ENCODE measurements around the gene C16orf82.
"Not testable (repeated sequence)": the region's sequence is repeated elsewhere in the genome, so short reads cannot be mapped to it uniquely, and the experiment has no call there.

C16orf82 gene

DNA sequence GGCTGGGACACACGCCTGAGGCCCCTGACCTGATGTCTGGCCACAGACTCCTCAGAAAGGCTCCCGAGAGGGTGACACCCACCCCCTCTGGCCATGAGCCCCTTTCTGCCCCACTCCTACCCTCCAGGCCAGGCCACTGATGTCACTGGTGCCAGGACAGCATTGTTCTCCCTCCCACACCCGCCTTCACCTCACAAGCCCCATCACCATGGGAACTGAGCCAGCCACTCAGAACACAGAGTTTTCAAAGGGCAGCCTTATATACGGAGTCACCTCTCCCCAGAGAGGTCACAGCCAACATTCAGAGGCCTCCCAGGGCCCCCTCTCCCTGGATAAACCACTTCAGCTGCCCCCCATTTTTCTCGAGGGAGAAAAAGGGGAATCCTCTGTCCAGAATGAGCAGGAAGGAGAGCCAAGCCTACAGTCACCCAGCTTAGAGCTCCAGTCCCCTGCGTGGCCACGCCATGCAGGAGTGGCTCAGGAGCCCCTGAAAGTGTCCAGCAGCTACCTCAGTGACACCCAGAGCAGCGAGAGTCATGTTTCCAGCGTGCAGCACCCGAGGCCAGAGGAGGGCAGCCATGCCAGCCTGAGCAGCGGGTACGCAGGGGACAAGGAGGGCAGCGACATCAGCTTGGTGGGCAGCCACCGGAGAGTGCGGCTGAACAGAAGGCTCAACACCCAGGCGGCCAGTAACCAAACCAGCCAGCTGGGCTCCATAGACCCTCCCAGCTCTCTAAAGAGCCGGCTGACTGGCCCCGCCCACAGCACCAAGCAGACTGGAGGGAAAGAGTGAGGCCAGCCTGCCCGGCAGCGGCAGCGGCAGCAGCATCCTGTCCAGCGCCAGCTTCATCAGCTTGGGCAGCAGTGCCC lies at the start of gene C16orf82:
C16orf82 (plus strand) TSS at position 260 of the 870 bp plus-strand sequence.
- no peak for DNase-seq

DNA sequence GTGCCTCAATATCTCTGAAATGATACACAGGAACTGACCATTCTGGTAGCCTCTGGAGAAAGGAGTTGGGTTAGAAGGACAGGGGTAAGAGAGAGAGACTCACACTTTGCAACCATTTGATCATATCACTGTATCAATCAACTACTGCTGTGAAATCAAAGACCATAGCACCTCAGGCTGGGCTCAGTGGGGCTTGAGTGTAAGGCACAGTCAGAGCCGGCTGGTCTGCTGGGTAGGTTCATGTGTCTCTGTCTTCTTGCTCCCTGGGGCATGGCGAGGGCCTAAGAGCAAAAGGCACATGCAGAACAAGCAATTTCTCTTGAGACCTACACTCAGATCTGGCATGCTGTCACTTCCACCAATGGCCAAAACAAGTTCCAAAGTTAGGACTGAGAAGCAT lies 46.7 kb upstream of the C16orf82 start:
- DNase-seq = no peak

DNA sequence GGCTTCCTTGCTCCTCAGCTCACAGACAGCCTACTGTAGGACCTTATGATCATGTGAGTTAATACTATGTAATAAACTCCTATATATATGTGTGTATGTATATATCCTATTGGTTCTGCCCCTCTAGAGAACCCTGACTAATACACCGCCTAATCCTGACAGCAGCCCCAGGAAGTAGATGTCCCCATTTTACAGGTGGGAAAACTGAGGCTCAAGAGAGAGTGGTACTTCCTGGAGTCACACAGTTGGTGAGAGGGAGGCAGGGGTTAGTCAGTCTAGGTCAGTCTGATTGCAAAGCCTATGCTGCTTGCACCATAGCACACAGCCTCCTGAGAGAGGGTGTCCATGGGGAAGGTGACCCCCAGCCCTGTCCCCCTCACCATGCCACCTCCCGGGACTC lies 42.7 kb upstream of the C16orf82 start:
- no peak for DNase-seq

DNA sequence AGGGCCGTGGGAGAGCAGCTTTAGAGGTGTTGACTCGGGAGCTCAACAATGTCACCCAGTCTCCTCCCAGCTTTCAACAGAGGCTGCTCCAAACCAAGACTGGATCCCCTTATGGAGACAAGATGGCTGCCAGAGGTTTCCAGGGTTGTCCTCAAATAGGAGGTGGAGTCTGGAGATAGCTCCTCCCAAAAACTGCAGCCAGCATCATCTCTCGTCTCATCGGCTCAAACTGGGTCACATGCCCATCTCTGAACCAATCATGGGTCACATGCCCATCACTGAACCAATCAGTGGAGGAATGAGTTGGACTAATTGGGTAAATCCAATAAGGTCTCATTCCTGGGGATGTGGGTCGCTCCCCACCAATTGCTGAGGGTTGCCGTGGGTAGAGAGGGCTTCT lies 41.1 kb upstream of the C16orf82 start:
- DNase-seq = no peak

DNA sequence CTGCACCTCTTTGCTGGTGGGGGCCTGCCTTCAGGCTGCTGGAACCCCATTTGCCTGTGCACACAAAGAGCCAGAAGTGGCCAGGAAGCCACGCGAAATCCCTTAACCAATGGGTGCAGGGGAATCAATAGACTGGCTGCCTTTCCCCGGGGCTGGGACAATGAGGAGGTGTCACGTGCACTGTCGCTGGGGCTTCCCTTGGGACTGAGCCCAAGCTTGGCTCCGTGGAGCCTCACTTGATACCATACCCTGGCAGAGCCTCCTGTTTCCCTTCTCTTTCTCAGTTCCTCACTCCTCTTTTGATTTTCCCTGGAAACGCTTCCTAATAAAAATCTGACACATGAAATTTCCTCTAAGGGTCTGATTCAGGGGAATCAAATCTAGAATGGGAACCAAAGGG lies 38.8 kb upstream of the C16orf82 start:
- DNase-seq = no peak

DNA sequence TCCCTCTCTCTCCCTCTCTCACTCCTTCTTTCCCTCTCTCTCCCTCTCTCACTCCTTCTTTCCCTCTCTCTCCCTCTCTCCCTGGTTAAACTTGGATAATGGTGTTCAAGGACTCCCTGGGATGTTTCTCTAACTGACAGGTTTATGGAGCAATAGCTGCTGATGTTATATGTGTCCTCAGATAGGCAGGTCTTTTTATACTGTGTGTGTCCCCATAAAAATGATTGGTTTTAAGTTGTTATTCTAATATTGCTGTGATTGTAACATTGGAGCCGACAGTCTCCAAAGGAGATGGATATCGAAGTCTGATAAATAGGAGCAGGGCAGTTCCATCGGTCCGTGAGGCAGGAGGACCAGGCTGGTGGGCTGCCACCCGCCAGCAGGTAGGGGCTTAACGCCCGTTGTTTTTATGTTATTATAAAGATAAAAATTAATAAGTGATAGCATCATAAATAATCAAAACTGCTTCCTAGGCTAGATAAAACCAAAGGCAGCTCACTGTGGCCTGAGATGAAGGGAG lies 38.1 kb upstream of the C16orf82 start:
- no peak for DNase-seq

DNA sequence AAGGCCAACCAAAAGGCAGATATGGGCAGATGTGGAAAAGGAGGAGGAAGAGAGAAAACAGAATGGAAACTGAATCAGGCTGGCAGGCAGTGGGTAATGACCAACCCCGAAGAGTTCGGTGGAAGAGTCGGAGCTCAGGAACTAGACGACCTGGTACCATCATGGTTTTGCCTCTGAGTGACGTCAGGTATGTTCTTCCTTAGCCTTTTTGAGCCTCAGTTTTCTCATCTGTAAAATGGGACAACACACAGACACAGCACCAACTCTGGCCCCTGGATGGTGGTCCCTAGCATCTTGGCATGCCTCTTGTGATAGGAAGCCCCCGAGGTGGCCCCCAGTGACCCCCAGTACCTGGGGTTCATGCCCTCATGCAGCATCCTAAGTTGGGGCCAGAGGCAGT lies 37.2 kb upstream of the C16orf82 start:
- no peak for DNase-seq

DNA sequence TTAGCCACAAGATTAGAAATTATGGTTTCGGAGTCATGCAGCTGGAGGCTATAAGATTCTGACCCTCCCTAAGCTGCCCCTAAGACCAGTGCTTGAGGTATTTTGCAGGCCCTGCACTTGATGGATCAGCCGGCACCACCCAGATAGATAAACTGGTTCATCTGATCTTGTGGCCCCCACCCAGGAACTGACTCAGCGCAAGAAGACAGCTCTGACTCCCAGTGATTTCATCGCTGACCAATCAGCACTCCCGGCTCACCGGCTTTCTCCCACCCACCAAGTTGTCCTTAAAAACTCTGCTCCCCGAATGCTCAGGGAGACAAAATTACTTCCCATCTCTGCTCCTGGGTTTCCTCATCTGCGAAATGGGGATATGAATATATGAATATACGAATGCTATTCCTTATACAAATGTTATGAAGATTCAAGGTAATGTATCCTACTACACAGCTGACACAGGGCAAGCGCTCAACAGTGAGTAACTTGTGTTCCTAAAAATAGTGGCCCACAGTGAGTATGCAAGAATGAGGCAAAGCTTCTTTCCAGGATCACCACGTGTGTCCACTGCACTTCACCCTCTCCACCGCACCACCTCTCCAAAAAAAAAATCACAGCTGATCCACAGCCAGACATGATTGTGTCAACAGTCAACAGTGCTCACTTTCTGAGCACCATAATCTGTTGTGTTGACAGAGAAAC lies 33.3 kb upstream of the C16orf82 start:
- DNase-seq = no peak

DNA sequence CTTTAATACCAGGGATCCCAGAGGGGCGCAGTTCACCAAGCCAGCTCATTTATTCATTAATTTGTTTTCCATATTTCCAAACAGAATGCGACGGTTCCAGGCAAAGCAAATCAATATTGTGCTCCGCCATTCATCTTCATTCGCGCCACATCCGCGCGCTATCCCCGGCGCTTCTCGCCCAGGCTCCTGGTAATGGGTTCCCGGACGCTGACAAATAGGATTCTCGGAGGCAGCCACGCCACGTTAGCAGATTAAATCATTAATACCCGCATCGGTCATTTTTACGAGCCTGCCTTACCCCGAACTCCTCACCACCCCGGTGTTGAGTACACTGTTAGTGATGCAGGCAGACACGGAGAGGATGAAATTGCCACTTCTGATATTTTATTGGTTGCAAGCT lies 26.0 kb upstream of the C16orf82 start:
- DNase-seq = no peak

DNA sequence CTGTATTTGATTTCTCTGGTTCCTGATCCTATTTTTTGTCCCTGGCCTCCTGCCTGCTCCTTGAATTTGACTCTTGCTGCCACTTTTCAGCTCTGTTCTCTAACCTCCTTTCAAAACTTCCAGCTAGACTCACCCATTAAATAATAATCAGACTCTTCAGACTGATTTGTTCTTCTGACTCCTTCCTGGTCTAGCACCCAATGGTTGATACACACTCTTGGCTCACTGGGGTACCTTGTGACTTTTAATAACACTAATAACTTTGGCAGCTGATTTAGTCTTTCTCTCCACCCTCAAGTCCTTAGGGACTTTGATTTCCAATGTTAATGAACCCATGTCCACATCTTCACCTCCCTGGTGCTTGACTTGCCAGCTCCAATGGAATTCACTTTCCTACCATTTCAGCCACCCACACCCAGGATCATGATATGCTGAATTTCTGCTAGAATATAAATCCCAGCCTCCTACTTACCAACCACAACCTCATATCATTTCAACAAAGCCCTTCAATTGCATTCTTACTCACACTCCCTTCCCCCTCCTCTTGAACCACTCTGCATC lies 19.7 kb upstream of the C16orf82 start:
- DNase-seq = no peak

DNA sequence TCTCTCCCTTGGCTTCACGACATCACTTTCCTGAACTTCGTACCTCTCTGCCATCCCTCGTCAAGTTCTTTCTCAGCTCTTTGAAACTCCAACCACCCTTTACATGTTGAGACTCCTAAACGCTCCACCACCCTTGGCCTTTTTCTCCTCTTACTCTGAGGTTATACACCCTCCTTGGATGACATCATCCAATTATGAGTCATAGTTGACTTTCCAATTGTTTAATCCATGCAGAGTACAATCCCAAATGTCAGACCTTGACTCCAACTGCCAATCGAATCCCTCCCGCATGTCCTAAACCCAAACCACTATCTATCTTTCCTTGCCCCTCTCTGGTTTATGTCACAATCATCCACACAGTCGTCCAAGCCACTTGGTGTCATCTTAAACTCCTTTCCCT lies 18.4 kb upstream of the C16orf82 start:
- no peak for DNase-seq

DNA sequence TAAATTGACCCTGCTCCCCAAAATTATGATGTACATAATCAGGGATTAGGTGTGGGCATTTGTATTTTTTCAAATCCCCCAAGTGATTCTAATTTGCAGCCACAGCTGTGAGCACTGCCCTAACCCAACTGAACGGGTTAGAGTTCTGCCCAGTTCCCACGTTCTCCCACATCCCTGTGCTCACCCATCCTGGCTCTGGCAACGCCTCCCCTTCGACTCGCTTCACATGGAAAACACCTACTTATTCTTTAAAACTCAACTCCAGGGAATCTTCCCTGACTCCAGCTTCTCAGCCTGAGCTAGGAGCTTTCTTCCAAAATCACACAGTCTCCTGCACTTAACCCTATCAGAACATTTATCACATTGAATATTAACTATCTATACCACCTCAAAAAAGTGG lies 17.6 kb upstream of the C16orf82 start:
- no peak for DNase-seq

DNA sequence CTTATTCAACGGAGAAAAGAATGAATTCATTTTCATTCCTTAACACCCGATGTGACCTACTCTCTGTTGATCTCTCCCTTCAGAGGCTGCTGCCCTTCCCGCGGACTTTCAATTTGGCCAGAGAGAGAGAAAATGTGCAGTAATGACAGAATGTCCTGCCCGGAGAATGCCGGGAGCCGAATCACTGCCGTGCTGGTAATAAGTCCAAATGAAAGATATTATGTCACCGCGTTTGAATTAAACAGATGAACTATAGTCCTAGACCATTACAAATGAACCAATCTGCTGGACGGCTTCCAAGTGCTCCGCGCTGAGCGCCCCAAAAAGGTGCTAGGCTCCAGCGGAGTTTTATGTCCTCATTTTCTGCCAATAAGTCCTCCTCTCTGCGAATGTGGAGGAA lies 14.7 kb upstream of the C16orf82 start:
- DNase-seq = no peak

DNA sequence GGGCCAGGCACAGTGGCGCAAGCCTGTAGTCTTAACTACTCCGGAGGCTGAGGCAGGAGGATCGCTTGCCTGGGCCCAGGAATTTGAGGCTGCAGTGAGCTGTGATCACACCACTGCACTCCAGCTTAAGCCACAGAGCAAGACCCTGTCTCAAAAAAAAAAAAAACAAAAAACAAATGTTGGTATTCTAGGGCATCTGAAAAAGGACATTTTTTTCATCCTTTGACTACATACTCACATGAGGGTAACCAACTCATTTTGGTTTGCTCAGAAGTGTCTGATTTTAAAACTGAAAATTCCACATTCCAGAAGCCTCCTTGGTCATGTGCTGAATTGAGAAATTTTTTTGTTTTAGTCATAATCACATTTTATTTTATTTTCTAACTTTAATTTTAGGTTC lies 12.7 kb upstream of the C16orf82 start:
- DNase-seq = no peak

DNA sequence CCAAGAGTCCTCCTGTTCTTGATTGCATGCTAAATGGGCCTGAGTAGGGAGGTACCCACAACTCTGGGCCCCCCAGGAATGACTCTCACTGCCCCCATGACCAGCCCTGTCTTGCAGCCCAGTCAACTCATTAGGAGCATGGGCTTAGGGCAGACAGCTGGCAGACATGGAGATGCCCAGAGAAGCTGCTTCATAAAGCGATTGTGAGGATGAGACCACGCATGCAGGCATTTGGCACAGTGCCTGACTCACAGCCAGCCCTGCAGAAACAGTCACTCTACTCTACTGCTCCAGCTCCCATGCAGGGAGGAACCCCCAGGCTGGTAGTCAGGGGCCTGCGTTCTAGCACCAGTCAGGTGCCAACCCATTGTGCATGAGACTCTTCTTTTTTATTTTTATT lies 8.4 kb upstream of the C16orf82 start:
- no peak for DNase-seq

DNA sequence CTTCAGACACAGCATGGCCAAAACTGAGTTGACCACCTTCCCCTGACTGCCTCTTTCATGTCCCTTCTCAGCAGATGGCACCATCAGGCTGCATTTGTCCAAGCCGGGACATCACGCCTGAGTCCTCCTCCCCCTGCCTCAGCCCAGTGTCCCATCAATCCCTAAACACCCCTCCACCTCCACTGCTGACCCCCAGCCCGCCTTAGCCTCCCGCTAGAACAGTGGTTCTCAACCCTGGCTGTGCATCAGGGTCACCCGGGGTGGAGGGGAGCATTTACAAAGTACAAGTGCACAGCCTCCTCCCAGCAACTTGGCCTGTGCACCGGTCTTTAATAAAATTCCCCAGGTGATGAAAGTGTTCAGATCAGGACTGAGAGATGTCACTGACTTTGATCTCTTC lies 4.0 kb downstream of the C16orf82 start:
- no peak for DNase-seq

DNA sequence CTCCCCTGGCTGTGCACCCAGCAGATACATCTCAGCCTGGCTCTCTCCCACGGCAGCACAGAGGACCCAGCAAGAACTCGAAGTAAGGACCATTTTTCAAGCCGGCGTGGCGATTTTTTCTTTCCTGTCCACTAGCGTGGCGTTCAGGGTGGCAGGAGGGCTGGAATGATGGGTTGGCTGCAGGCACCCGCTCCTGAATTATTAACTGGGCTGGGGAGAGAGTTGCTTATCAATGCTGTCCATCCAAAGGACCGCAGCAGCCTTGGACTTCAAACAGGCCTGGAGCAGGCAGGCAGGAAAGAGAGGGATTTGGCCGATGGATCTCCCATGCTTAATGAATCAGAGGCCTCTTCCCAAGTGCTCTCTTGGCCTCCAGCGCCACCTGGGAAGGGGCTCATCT lies 7.0 kb downstream of the C16orf82 start:
- DNase-seq = no peak

DNA sequence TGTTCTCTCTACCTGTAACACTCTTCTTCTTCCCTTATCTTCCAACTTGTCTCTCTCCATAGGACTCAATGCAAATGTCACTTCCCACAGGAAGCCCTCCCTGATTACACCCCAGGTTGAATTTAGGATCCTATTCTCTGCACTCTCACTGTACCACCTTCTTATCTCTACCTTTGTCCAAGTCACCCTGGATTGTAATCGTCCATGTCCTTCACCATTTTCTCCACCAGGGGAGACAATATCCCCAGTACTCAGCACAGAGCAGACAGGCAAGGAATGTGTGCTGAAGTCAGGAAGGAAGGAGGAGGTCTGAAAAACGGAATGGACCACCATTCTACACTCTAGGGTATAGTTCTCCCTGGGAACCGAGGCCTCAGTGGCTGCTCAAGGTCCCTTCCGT lies 14.2 kb downstream of the C16orf82 start:
- no peak for DNase-seq

DNA sequence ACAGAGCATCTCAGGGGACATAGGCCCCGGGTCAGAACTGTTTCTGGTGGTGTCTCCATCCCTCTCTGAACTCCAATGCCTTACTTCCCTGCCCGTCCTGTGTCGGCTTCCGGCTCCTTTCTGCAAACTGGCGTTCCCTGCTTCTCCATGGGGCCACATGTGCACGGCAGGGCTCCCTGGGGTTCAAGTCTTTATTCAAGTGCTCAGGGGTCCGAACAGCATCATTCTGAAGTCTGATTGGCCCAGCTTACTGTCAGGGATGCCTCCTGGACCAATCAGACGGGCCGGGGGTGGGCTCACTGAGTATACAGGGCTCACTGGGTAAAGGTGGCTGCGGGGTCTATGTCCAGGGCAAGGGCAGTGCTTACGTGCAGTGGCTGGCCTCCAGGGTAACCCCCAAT lies 17.1 kb downstream of the C16orf82 start:
- DNase-seq = no peak

DNA sequence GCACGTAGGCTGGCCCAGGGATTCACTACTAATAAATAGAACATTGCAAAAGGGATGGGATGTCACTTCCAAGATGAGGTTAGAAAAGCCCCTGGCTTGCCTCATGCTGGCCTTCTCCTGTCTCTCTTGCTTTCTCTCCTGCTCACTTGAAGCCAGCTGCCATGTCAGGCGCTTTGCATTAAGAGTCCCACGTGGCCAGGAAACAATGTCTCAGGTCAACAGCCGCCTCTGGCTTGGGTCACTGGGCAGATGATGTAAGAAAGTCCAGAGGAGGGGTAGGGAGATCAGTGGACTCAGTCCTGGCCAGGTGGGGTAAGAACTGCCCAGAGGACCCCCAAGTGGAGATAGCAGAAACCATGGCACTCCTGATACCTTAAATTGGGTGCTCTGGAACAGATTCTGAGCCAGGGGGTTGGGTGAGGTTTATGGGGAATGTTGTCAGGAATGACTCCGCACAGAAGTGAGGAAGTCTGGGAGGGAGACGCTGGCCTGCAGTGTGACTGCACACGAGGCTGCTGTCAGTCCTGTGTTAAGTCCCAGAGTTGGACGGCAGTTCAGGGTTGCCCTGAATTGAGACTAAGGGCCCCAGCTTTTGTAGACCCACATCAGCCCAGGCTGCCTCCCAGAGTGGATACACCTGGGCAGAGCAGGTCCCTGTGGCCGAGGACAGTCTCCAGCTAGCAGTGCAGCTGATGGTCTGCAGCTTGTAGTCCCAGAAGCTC lies 17.7 kb downstream of the C16orf82 start:
- no peak for DNase-seq

DNA sequence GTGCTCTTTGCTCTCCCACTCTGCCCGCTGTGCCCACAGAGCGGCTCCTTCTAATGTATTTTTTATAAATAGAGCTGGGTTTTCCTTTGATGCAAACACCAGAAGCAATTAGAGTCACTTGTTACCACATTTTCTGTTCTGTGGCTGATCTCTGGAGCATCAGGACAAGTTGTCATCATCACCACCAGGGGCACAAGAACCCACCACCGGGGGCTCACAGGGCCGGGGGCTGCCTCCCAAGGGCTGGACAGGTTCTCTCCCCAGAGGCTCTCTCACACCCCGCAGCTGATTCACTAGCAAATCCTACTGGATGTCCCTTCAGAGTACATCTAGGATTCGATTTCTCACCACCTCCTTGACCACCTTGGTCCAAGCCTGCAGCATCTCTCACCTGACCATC lies 18.5 kb downstream of the C16orf82 start:
- no peak for DNase-seq

DNA sequence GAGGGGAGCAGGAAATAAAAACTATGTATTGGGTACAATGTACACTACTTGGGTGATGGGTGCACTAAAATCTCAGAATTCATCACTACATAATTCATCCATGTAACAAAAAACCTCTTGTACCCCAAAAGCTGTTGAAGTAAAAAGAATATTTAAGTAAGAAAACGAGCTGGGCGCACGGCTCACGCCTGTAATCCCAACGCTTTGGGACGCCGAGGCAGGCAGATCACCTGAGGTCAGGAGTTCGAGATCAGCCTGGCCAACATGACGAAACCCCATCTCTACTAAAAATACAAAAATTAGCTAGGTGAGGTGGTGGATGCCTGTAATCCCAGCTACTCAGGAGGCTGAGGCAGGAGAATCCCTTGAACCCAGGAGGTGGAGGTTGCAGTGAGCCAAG lies 19.3 kb downstream of the C16orf82 start:
- not testable (repeated sequence) for DNase-seq

DNA sequence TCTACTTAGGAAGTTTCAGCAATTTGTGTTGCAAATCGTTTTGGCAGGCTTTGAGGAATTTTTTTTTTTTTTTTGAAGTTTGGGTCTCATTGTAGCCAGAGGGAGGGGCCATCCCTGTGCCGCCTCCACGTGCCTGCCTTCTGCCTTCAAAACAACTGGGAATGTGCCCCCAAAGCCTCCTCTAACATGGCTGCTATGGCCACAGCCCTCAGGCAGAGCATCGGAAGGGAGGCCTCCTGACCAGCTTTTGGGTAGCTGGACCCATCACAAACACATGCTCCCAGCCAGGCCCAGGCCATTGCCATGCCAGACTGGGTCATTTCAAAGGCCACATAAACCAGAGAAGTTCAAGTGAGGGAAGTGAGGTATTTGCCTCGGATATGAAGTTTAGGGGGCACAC lies 21.5 kb downstream of the C16orf82 start:
- no peak for DNase-seq

Measured in SIG-M5 (cell line).